Vagina (tissue), 2 donors: ENCODE measurements around the gene KYNU.

Experiments
- CTCF ChIP-seq, 3 experiments: fragments of 450-650 bp in 2 of 3; fragments of 200-600 bp in 1 of 3; sonication (generic) in 1 of 3; IDR thresholded peaks; one replicate each; pipeline ENCODE4 v1.5.1; 2017 to 2019; ENCODE audit warnings: antibody characterized with exemption in 3 of 3, mild to moderate bottlenecking in 2 of 3, moderate library complexity in 2 of 3
- POLR2A ChIP-seq, 2 donors: fragments of 450-650 bp; IDR thresholded peaks; one replicate each; pipeline ENCODE4 v1.6.1; 2017; ENCODE audit warnings: antibody characterized with exemption in 2 of 2, mild to moderate bottlenecking in 2 of 2, moderate library complexity in 2 of 2

- TF ChIP-seq CTCF (IDR thresholded peaks at IDR 0.05) (no peak), POLR2A (IDR thresholded peaks at IDR 0.05) (no peak)
Measured at GRCh38 chr2:143071185-143071876, 193.9 kb downstream of the KYNU start.
